ENCODE data around the gene SYT17. TPM values are rescaled to one million over a fixed set of nuclear protein-coding genes. Genes with fewer than 3 reads are reported as not detected.

SYT17 gene
- total RNA-seq, 1 donor = 0.52 TPM

Other genes with a start within 250 kb of the SYT17 start
- 192 TPM for gene SMG1, start 241.8 kb upstream of the SYT17 start, total RNA-seq
- not detected for gene TMC7, start 184.3 kb upstream of the SYT17 start, total RNA-seq
- gene COQ7, start 100.6 kb upstream of the SYT17 start, total RNA-seq = 7.3 TPM
- 2.5 TPM for gene ITPRIPL2, start 54.3 kb upstream of the SYT17 start, total RNA-seq
- not detected for gene CLEC19A, start 117.5 kb downstream of the SYT17 start, total RNA-seq
- 0.10 TPM for gene TMC5, start 249.6 kb downstream of the SYT17 start, total RNA-seq

Measured in mononuclear cell (primary cell).